ENCODE measurements around the gene EIF4A2. TPM values are rescaled to one million over a fixed set of nuclear protein-coding genes. Genes with fewer than 3 reads are reported as not detected.

The EIF4A2 gene
- total and polyA plus RNA-seq, 9 of the 15 experiments (the other 6 are each of a cell fraction or from before 2014, with no cell fraction given): 307 to 754 (median 435) TPM

- 2% methylated on average over 3 of the region's 3 CpGs for WGBS (ENCODE audit: insufficient coverage, low coverage, missing lambda C conversion rate)
- FAIRE-seq (no peak), ATAC-seq (no peak), DNase-seq (ENCODE audit: extremely low read depth in 1 of 4, low spot score in 3 of 4) (no peak)
- TF ChIP-seq, protein P1, sequence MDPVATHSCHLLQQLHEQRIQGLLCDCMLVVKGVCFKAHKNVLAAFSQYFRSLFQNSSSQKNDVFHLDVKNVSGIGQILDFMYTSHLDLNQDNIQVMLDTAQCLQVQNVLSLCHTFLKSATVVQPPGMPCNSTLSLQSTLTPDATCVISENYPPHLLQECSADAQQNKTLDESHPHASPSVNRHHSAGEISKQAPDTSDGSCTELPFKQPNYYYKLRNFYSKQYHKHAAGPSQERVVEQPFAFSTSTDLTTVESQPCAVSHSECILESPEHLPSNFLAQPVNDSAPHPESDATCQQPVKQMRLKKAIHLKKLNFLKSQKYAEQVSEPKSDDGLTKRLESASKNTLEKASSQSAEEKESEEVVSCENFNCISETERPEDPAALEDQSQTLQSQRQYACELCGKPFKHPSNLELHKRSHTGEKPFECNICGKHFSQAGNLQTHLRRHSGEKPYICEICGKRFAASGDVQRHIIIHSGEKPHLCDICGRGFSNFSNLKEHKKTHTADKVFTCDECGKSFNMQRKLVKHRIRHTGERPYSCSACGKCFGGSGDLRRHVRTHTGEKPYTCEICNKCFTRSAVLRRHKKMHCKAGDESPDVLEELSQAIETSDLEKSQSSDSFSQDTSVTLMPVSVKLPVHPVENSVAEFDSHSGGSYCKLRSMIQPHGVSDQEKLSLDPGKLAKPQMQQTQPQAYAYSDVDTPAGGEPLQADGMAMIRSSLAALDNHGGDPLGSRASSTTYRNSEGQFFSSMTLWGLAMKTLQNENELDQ (CRISPR knock-in tag; IDR thresholded peaks at IDR 0.05; ENCODE audit: borderline replicate concordance): no peak
- no peak for TF ChIP-seq SMARCE1 (IDR thresholded peaks at IDR 0.05)
- TF ChIP-seq SFPQ (IDR thresholded peaks at IDR 0.05; ENCODE audit: low read depth, low read length): no peak
- no peak for TF ChIP-seq SUPT5H (IDR thresholded peaks at IDR 0.05)
- no peak for TF ChIP-seq CBFA2T3 (IDR thresholded peaks at IDR 0.05)
- TF ChIP-seq FOS (IDR thresholded peaks at IDR 0.05; ENCODE audit: extremely low read depth, insufficient read length): no peak
- no peak for TF ChIP-seq POLR2B (IDR thresholded peaks at IDR 0.05; ENCODE audit: low read depth, partially characterized antibody)
- TF ChIP-seq ZFP1 (CRISPR knock-in tag; IDR thresholded peaks at IDR 0.05): no peak
- peaks cover 3 to 5% of the 10 kb centered on the region in 2 experiments; a peak in 3 of 5 replicates for H3K4me1 ChIP-seq (replicated peaks in 1 of 2; ENCODE audit: control insufficient read depth in 2 of 2, insufficient read depth in 2 of 2, low read length in 2 of 2)
- ChIA-PET POLR2A (interaction anchor here (1.0 kb wide), 1 partner anchor 27 kb away, joined by 3 read pairs; no protein-coding TSS in a partner anchor), CTCF (ENCODE audit: low intra/inter-chr PET ratio) (no interaction called here)
- peaks cover 15 to 31% of the 10 kb centered on the region in 2 experiments for H3K27me3 ChIP-seq (ENCODE audit: control insufficient read depth in 2 of 2, insufficient read depth in 2 of 2, low read length in 2 of 2)
- H3K9me3 ChIP-seq (replicated peaks; ENCODE audit: control insufficient read depth, insufficient read depth, low read depth, low read length): no peaks in the 10 kb centered on the region
- H3K9ac ChIP-seq (ENCODE audit: insufficient read depth in 1 of 2, low read depth in 2 of 2, low read length in 2 of 2): no peak overlapping the region
- no peaks in the 10 kb centered on the region for H3K9me1 ChIP-seq (ENCODE audit: control insufficient read depth, insufficient read depth, low read length)
- intact Hi-C loops (cut with micrococcal nuclease): no loop called here
- no peaks in the 10 kb centered on the region for H3K36me3 ChIP-seq (ENCODE audit: control insufficient read depth, insufficient read depth, low read length)
- in situ Hi-C loops (cut with MboI): no loop called here
- no peaks in the 10 kb centered on the region for H3K79me2 ChIP-seq (ENCODE audit: control insufficient read depth, insufficient read depth, low read length)
- no TSS peak for BruUV-seq (replicated peaks)
- no peak overlapping the region for H3K4me3 ChIP-seq
- no peak overlapping the region for H3K4me2 ChIP-seq (ENCODE audit: insufficient read depth, low read length)
- no peak overlapping the region for H3K27ac ChIP-seq (ENCODE audit: extremely low read depth, low read depth, low read length)
- no peak overlapping the region for H2AFZ ChIP-seq (ENCODE audit: low read depth, low read length)
- H4K20me1 ChIP-seq (replicated peaks; ENCODE audit: control insufficient read depth, insufficient read depth, low read length): no peaks in the 10 kb centered on the region
These were observed 39.7 kb upstream of the EIF4A2 start for GRCh38 chr3:186743666-186744065.

Data from K562 (cell line).